ENCODE measurements around the gene RGS9BP.
"Not testable (repeated sequence)": the region's sequence is repeated elsewhere in the genome, so short reads cannot be mapped to it uniquely, and the experiment has no call there.

DNA sequence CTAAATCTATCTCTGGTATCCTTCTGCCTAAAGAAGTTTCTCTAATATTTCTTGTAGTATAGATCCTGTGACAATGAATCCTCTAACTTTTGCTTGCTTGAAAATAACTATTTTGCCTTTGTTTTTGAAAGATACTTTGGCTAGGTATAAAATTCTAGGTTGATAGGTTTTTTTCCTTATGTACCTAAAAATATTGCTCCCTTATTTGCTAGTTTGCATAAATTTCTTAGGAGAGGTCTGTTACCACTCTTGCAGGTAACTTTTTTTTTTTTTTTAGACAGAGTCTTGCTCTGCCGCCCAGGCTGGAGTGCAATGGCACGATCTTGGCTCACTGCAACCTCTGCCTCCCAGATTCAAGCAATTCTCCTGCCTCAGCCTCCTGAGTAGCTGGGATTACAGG lies 28.4 kb downstream of the RGS9BP start:
- not testable (repeated sequence) for TF ChIP-seq CTCF, POLR2A (IDR thresholded peaks at IDR 0.05)

Data from tibial nerve (tissue), 3 donors.